ENCODE measurements around the gene PRICKLE2.

Gene PRICKLE2

GRCh38 chr3:64254443-64254842 lies 29.2 kb upstream of the PRICKLE2 start:
- FAIRE-seq, result no peak
- no peak for DNase-seq (ENCODE audit: low spot score)

- FAIRE-seq (no peak), DNase-seq (ENCODE audit: low spot score) (no peak)
These were observed 28.4 kb upstream of the PRICKLE2 start for GRCh38 chr3:64253689-64254088.

DNA sequence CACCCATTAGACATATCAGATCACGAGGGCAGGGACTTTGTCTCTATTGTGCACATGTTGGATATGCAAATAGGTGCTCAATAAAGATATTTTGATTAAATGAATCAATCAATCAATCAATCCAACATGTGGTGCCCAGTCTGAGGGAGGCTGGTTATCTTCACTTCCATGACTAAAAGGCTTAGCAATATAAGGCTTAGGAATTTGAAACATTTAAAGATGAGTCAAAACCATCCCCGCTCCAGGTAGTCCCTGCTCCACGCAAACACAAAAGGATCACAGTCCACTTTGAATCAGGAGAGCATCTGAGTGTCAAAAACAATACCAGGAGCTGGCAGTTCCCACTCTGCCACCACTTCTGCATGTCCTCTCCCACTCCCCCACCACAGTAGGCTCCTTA lies 25.8 kb upstream of the PRICKLE2 start:
- FAIRE-seq, result no peak

DNA sequence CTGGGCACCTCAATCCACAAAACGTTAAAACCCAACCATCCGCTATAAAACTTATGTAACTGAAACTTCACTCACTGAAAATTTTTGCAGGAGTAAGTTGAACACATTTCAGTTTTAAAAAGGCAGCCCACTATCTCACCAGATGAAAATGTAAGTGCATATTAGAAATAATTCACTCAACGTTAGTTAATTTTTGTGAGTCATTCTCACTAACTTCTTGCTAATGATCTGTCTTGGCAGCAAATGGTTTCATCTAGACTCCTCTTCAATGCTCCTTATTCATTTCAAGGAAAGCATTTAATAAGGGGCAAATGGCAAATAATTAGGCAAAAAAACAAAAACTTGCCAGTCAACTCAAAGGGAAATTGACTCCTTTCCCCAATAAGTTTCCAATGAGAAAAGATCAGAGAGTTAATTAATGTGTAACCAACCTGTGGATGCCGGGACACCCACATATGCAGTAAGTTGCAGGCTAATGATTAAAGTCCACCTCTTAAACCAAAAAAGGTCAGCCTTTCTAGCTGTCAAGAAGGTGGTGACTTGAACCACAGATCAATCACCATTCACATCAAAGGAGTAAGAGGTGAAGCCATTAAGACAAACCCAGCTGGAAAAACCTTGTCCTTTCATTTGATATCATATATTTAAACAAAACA lies 22.9 kb upstream of the PRICKLE2 start:
- DNase-seq (ENCODE audit: low spot score) (no peak), FAIRE-seq (no peak)

More for the DNA sequence above, 25.8 kb upstream of the PRICKLE2 start:
- DNase-seq (ENCODE audit: low spot score), result no peak

- FAIRE-seq (peak; percentile 69), DNase-seq (ENCODE audit: low spot score) (peak; percentile 18)
These were observed 19.0 kb upstream of the PRICKLE2 start for GRCh38 chr3:64244011-64244942.

DNA sequence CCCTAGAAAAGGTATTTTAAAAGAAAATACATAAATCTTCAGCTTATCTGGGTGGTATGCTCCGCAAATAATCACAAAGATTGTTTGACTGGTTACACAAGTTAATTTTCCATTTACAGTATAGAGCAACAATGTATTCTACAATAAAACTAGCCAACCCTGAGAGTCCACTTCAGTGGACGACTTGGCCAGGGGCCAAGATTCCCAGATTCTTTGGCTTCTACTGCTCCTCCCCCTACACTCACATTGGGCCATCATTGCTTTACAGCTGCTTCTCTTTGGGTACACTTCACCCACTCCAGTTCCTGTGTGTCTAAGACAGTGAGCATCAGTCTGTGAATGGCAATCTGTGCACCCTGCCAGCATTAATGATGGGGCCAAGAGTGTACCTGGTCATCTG lies 17.2 kb upstream of the PRICKLE2 start:
- DNase-seq (ENCODE audit: low spot score), result peak; percentile 9
- FAIRE-seq, result no peak

GRCh38 chr3:64240959-64241358 lies 15.7 kb upstream of the PRICKLE2 start:
- DNase-seq (ENCODE audit: low spot score), result no peak
- no peak for FAIRE-seq

GRCh38 chr3:64240396-64240795 lies 15.1 kb upstream of the PRICKLE2 start:
- FAIRE-seq, result peak; percentile 76

GRCh38 chr3:64239841-64240240 lies 14.6 kb upstream of the PRICKLE2 start:
- DNase-seq (ENCODE audit: low spot score) (no peak), FAIRE-seq (no peak)

More at GRCh38 chr3:64240396-64240795, 15.1 kb upstream of the PRICKLE2 start:
- DNase-seq (ENCODE audit: low spot score), result peak; percentile 53

- FAIRE-seq (peak; percentile 73), DNase-seq (ENCODE audit: low spot score) (peak; percentile 94)
These were observed 13.9 kb upstream of the PRICKLE2 start for GRCh38 chr3:64238971-64239667.

DNA sequence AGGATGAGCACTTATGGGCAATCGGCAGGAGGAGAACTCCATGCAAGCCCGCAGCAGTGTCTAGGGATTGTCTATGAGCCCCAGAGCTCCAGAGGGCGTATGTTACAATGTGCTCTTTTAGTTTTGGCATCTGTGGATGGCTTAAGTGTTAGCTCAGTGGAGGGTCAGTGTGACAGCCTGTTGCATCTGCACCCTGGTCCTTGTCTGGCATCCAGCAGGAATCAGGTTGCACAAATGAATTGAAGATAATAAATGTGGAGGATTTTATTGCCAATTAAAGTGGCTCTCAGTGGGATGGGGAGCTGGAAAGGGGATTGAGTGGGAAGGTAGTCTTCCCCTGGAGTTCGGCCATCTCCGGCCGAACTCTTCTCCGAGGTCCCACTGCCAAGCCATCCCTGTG lies 11.8 kb upstream of the PRICKLE2 start:
- FAIRE-seq (no peak), DNase-seq (ENCODE audit: low spot score) (no peak)

GRCh38 chr3:64235605-64236004 lies 10.3 kb upstream of the PRICKLE2 start:
- FAIRE-seq, result no peak
- no peak for DNase-seq (ENCODE audit: low spot score)

DNA sequence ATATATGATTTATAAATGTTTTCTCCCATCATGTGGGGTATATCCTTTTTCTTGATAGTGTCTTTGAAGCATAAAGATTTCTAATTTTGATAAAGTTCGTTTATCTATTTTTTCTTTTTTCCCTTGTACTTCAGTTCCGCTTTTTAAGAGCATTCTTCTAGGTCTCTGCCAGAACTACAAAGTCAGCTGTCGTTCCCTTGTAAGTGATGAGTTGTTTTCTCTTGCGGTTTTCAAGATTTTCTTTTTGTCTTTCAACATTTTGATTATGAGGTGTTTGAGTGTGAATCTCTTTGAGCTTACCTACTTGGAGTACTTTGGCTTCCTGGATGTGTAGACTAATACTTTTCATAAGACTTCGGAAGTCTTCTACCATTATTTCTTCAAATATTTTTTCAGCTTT lies 9.3 kb upstream of the PRICKLE2 start:
- DNase-seq (ENCODE audit: low spot score), result no peak
- no peak for FAIRE-seq

DNA sequence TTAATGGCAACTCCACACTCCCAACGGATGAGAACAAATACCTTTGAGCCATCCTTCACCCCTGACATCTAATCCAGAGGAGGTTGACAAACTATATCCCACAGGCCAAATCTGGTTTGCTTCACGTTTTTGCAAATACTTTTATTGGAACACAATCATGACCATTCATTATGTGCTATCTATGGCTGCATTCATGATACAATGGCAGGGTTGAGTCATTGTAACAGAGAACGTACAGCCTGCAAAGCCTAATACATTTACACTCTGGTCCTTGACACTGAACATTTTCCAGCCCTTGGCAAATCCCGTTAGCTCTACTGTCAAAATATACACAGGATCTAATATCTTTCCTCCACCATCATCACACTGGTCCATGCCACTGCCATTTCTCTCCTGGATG lies 7.6 kb upstream of the PRICKLE2 start:
- no peak for FAIRE-seq
- DNase-seq (ENCODE audit: low spot score), result no peak

DNA sequence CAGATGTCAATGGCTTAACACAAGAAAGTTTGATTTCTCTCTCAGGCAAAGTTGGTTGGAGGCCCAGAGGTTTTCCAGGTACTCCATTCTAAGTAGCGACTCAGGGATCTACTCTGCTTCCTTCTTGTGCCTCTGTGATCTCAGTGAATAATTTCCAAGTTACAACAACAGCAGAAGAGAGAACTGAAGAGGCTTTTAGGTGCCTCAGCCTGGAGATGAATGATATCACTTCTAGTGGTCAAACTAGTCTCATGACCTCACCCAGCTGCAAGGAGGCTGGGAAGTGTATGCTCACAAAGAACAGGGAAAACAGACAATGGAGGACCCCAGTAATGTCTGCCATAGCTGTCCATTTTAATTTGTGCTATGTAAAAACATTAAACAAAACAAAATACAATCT lies 4.6 kb upstream of the PRICKLE2 start:
- peak; percentile 14 for DNase-seq (ENCODE audit: low spot score)
- FAIRE-seq, result no peak

- DNase-seq (ENCODE audit: low spot score), result no peak
- no peak for FAIRE-seq
These were observed 2.8 kb upstream of the PRICKLE2 start for GRCh38 chr3:64228110-64228509.

GRCh38 chr3:64226730-64227129 lies 1.5 kb upstream of the PRICKLE2 start:
- FAIRE-seq, result no peak
- no peak for DNase-seq (ENCODE audit: low spot score)

- FAIRE-seq (no peak), DNase-seq (ENCODE audit: low spot score) (no peak)
These were observed 631 bp upstream of the PRICKLE2 start for GRCh38 chr3:64225695-64226499.

DNA sequence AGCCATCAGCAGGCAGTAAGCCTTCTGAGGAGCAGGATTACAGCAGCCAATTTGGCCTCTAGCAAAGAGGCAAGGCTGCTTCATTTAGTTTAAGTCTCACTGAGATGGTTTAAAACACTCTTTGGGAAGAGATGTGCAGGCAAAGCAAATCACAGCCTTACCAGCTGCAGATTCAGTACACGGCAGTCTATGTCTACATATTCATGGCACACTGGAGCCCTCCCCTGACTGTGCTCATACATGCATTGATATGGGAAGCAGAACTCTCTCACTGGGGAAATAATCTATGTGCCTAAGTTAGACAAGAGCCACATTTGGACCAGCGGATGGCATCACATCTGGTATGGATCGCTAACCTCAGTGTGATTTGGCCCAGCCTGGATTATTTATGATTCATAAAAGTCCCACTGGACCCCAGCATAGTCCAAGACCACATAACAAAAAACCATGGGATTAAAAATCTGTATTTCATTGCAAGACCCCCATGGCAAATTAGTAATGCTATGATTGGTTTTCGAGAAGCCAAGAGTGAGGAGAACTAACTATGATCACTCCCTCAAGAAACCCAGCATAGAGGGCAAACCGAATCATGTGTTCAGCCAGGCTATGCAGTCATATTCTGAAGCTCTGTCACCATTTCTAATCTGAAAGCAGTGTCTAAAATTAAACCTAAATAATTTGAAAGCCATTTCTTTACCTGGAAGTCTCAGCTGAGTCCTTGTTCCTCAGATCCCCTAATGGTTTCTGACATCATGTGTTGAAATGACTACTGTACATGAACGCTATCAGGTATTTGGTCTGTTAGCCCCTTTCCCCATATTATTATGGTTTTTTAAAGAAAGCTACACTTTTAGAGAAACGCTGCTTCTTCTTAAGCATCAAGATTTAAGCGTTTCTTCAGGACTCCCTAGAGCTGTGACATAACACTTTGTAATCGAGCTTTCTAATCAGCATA lies 1.2 kb downstream of the PRICKLE2 start:
- FAIRE-seq, result no peak
- no peak for DNase-seq (ENCODE audit: low spot score)

DNA sequence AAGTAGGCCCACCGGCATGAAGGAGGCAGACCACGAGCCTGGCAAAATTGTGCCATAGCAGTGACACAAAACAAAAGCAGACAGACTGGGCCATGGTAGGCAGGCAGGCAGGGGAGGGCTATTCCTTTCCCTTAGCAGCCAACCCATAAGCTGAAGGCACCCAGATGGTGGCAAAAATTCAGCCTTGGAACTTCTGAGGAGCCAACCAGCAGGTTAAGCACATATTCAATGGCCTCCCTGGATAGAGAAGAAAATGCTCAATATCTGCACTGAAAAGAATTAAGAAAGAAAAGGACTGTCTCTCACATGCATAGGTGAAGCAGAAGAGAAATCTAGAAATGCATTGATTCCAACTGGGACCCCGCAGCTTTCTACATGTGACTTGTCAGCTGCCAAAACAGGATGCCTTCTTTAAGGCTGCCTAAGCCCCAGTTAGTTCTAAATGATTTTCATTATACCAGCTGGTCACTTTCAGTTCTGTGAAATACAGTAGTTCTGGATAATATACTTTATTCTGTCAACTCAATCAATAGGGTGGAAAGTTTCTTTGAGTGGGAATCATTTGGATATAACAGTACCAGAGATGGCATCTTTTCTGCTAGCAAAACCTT lies 2.7 kb downstream of the PRICKLE2 start:
- DNase-seq (ENCODE audit: low spot score), result no peak
- FAIRE-seq, result no peak

Data from urothelium cell line (cell line).